B cell (primary cell): ENCODE results near the gene TM7SF3. TPM values are rescaled to one million over a fixed set of nuclear protein-coding genes. Genes with fewer than 3 reads are reported as not detected.

Experiments
- ATAC-seq: fragments of 200-7000 bp; cut with Tn5 transposase; one replicate; pipeline ENCODE4 v1.10.0; 2021; ENCODE audit warnings: low read depth, mild to moderate bottlenecking, moderate number of reproducible peaks, moderate library complexity
- CTCF ChIA-PET: fragments of 350-600 bp; sonication (Branson Sonifier 250); formaldehyde crosslinking; loops from one replicate; lab custom pipeline; 2021; ENCODE audit warnings: antibody characterized with exemption, inconsistent platforms; lab: Charles Lee
- POLR2A ChIA-PET: fragments of 350-600 bp; sonication (Branson Sonifier 250); formaldehyde crosslinking; loops from one replicate; lab custom pipeline; 2021; ENCODE audit warnings: antibody characterized with exemption; lab: Charles Lee
- DNase-seq: peaks from one replicate; pipeline ENCODE4 v3.0.0; 2013
- H2AFZ ChIP-seq: 2 replicates; pipeline ENCODE4 v1.6.1; 2012; ENCODE audit warnings: mild to moderate bottlenecking, low read depth, low read length; ENCODE audit not compliant: insufficient read depth, poor library complexity, severe bottlenecking
- H3K27ac ChIP-seq, 2 donors: 1 replicate in 1 of 2; 2 replicates in 1 of 2; pipeline ENCODE4 v1.5.1; 2012 to 2013; ENCODE audit warnings: low read length in 2 of 2, mild to moderate bottlenecking in 2 of 2, moderate library complexity in 1 of 2
- H3K27me3 ChIP-seq, 4 experiments: fragments of 200-600 bp in 1 of 4; sonication (generic) in 1 of 4; replicated peaks in 1 of 4; 1 replicate in 2 of 4; 2 replicates in 2 of 4; pipeline versions ENCODE4 v1.6.1 to v1.7.0; 2013 to 2016; ENCODE audit warnings: low read length in 3 of 4, mild to moderate bottlenecking in 2 of 4, mixed read lengths in 1 of 4, moderate library complexity in 1 of 4; ENCODE audit not compliant: insufficient read depth in 4 of 4, control insufficient read depth in 3 of 4; ENCODE audit errors: control extremely low read depth in 1 of 4
- H3K36me3 ChIP-seq, 2 experiments: replicated peaks in 1 of 2; 1 replicate in 1 of 2; 2 replicates in 1 of 2; pipeline versions ENCODE4 v1.6.1 to v1.7.1; 2013; ENCODE audit warnings: low read length in 1 of 2; ENCODE audit not compliant: insufficient read depth in 2 of 2, control insufficient read depth in 1 of 2; ENCODE audit errors: control extremely low read depth in 1 of 2, extremely low read depth in 1 of 2
- H3K4me1 ChIP-seq, 2 donors: fragments of 200-600 bp in 1 of 2; sonication (generic) in 1 of 2; 1 replicate in 1 of 2; 2 replicates in 1 of 2; pipeline versions ENCODE4 v1.5.1 to v1.6.1; 2013 to 2017; ENCODE audit warnings: low read length in 2 of 2; ENCODE audit not compliant: control insufficient read depth in 2 of 2, insufficient read depth in 2 of 2
- H3K4me2 ChIP-seq: replicated peaks from 2 replicates; pipeline ENCODE3; 2012; ENCODE audit warnings: mild to moderate bottlenecking, low read depth, low read length; ENCODE audit not compliant: poor library complexity, severe bottlenecking
- H3K4me3 ChIP-seq, 5 experiments: fragments of 200-600 bp in 1 of 5; sonication (generic) in 1 of 5; 1 replicate in 3 of 5; 2 replicates in 2 of 5; pipeline versions ENCODE4 v1.5.1 to v1.7.0; 2011 to 2016; ENCODE audit warnings: low read length in 4 of 5, mild to moderate bottlenecking in 4 of 5, low read depth in 2 of 5, control low read depth in 1 of 5, moderate library complexity in 1 of 5; ENCODE audit not compliant: insufficient read depth in 1 of 5; ENCODE audit errors: control extremely low read depth in 1 of 5, extremely low read depth in 1 of 5
- H3K79me2 ChIP-seq: fragments of 200-600 bp; sonication (generic); one replicate; pipeline ENCODE4 v1.6.0; 2016; ENCODE audit warnings: low read length; ENCODE audit not compliant: control insufficient read depth, insufficient read depth
- H3K9ac ChIP-seq: fragments of 200-600 bp; sonication (generic); 2 replicates; pipeline ENCODE4 v1.6.1; 2017; ENCODE audit warnings: mild to moderate bottlenecking, low read length, moderate library complexity
- H3K9me3 ChIP-seq, 3 donors: one replicate each; pipeline versions ENCODE4 v1.6.1 to v1.7.1; 2013; ENCODE audit warnings: low read length in 2 of 3; ENCODE audit not compliant: control insufficient read depth in 2 of 3, insufficient read depth in 1 of 3; ENCODE audit errors: control extremely low read depth in 1 of 3
- H4K20me1 ChIP-seq: 2 replicates; pipeline ENCODE4 v1.6.0; 2012; ENCODE audit warnings: mild to moderate bottlenecking, low read length; ENCODE audit not compliant: insufficient read depth, control insufficient read depth, poor library complexity, severe bottlenecking
- H3K27ac Mint-ChIP-seq: one replicate; pipeline ENCODE4 v1.8.0; 2021; ENCODE audit warnings: mixed read lengths
- H3K27me3 Mint-ChIP-seq: one replicate; pipeline ENCODE4 v1.8.0; 2021; ENCODE audit warnings: mixed read lengths
- H3K4me1 Mint-ChIP-seq: one replicate; pipeline ENCODE4 v1.8.0; 2021; ENCODE audit warnings: mixed read lengths
- H3K4me3 Mint-ChIP-seq: one replicate; pipeline ENCODE4 v1.8.0; 2021; ENCODE audit warnings: mixed read lengths
- H3K9me3 Mint-ChIP-seq: one replicate; pipeline ENCODE4 v1.8.0; 2022; ENCODE audit warnings: mixed read lengths; ENCODE audit not compliant: insufficient read depth
- EZH2 ChIP-seq: IDR thresholded peaks from 2 replicates; pipeline ENCODE4 v1.6.1; 2012; ENCODE audit warnings: borderline replicate concordance, low read depth, mild to moderate bottlenecking, moderate library complexity, low read length; ENCODE audit not compliant: insufficient read depth, poor library complexity, severe bottlenecking
- WGBS: methylation state at CpG from one replicate; pipeline ENCODE4 v1.1.5; 2013; ENCODE audit warnings: missing lambda C conversion rate; ENCODE audit not compliant: insufficient coverage; 5-methylcytosine and 5-hydroxymethylcytosine counted together
- intact Hi-C: fragments of 100-400 bp; cut with micrococcal nuclease; formaldehyde crosslinking; loops from one replicate; pipeline ENCODE4 v1.10.0; 2022
- polyA plus RNA-seq: library from polyadenylated mRNA; depleted of rRNA; stranded (reverse); fragments of >200 nt; gene quantifications from 2 replicates; pipeline ENCODE4 v1.2.3, GENCODE V29; 2012
- total RNA-seq, 2 donors: library from RNA; stranded (reverse); fragments of 120-200 nt in 1 of 2; gene quantifications; 1 replicate in 1 of 2; 2 replicates in 1 of 2; pipeline versions ENCODE4 v1.2.3 to v1.2.4, GENCODE V29; 2013 to 2022
- TF ChIP-seq, protein P1 (sequence below): fragments of 200-600 bp; IDR thresholded peaks from one replicate; pipeline ENCODE4 v1.8.0; 2022; ENCODE audit warnings: antibody characterized with exemption, mild to moderate bottlenecking

TM7SF3 gene
- total and polyA plus RNA-seq, 2 donors (not counting 1 experiment from before 2014, with no cell fraction given) = 24.5 to 33.5 TPM

DNA sequence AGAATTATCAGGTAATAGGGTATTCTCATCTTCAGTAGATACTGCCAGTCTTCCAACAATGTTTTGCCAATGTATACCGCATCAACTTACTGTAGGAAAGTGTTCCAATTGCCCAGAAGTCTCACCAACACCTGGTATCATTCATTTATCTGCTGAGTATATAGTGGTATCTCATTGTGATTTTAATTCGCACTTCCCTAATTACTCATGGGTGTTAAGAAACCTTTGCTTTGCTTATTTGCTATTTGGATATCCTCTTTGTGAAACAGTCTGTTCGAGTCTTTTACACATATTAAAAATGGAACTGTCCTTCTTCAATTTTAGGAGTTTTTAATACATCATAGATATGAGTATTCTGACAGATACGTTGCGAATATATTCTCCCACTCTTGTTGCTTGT lies 6.1 kb downstream of the TM7SF3 start:
- Mint-ChIP-seq H3K4me1 (peaks cover 58% of the 10 kb centered on the region), H3K27ac (no peak overlapping the region), H3K4me3 (no peak overlapping the region), H3K9me3 (no peaks in the 10 kb centered on the region), H3K27me3 (no peaks in the 10 kb centered on the region)
- no peaks in the 10 kb centered on the region for H3K9me3 ChIP-seq
- DNase-seq (no peak), ATAC-seq (no peak)
- H3K36me3 ChIP-seq = peaks cover 0 to 2% of the 10 kb centered on the region in 2 experiments
- TF ChIP-seq, protein P1, sequence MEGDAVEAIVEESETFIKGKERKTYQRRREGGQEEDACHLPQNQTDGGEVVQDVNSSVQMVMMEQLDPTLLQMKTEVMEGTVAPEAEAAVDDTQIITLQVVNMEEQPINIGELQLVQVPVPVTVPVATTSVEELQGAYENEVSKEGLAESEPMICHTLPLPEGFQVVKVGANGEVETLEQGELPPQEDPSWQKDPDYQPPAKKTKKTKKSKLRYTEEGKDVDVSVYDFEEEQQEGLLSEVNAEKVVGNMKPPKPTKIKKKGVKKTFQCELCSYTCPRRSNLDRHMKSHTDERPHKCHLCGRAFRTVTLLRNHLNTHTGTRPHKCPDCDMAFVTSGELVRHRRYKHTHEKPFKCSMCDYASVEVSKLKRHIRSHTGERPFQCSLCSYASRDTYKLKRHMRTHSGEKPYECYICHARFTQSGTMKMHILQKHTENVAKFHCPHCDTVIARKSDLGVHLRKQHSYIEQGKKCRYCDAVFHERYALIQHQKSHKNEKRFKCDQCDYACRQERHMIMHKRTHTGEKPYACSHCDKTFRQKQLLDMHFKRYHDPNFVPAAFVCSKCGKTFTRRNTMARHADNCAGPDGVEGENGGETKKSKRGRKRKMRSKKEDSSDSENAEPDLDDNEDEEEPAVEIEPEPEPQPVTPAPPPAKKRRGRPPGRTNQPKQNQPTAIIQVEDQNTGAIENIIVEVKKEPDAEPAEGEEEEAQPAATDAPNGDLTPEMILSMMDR = no peak
- no peak overlapping the region for H2AFZ ChIP-seq
- H3K9ac ChIP-seq = no peak overlapping the region
- POLR2A ChIA-PET = no interaction called here
- H3K79me2 ChIP-seq = peaks cover 69% of the 10 kb centered on the region
- no peak overlapping the region for H3K4me2 ChIP-seq
- no peak overlapping the region for H3K4me3 ChIP-seq
- peaks cover 7% of the 10 kb centered on the region for H4K20me1 ChIP-seq
- no peak overlapping the region for H3K27ac ChIP-seq
- no peaks in the 10 kb centered on the region for H3K27me3 ChIP-seq
- H3K4me1 ChIP-seq = peaks cover 17 to 29% of the 10 kb centered on the region in 2 donors
- CTCF ChIA-PET = no interaction called here
- intact Hi-C loops = no loop called here
- no CpG with 5 or more reads among the region's 5 CpGs for WGBS

DNA sequence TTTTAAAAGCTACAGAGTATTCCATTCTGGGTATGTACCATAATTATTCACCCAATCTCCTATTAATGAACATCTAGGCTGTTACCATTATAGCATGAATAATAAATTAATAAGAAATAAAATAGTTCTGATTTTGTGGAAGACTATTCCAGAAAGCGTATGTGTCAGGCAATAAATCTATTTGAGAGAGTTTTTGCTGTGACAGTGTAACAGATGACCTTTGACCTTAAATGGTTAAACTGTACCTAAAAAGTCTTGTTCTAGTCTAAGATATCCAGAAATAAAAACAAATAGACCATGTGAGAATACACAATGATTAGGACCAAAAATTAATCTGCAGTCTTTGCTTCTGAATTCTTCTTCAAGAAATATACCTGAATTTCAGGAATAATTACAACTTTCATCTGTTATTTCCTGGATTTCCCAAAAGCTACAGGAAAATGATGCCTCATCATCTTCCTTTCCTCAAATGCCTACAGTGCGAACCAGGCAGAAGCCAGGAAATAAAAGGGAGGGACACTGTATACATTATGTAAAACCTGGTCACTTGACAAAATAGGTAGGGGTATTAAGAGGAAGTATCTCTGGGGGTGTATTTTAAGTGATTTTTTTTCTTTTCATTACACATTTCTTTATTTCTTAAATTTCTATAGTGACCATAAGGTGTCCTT lies 7.3 kb downstream of the TM7SF3 start:
- Histone ChIP-seq H3K36me3 (peaks cover 0 to 2% of the 10 kb centered on the region in 2 experiments), H3K4me3 (no peak overlapping the region), H3K27ac (no peak overlapping the region), H2AFZ (no peak overlapping the region), H3K4me2 (no peak overlapping the region), H4K20me1 (peaks cover 13% of the 10 kb centered on the region), H3K9ac (no peak overlapping the region), H3K9me3 (no peaks in the 10 kb centered on the region), H3K27me3 (no peaks in the 10 kb centered on the region), H3K4me1 (peaks cover 15 to 28% of the 10 kb centered on the region in 2 donors), H3K79me2 (peaks cover 63% of the 10 kb centered on the region)
- Mint-ChIP-seq H3K4me3 (no peak overlapping the region), H3K27me3 (no peaks in the 10 kb centered on the region), H3K27ac (no peak overlapping the region), H3K4me1 (peaks cover 53% of the 10 kb centered on the region), H3K9me3 (no peaks in the 10 kb centered on the region)
- no peak for DNase-seq
- intact Hi-C loops = no loop called here
- POLR2A ChIA-PET = no interaction called here
- TF ChIP-seq, protein P1 = no peak
- no peak for TF ChIP-seq EZH2
- no CpG with 5 or more reads among the region's 2 CpGs for WGBS
- no peak for ATAC-seq
- CTCF ChIA-PET = interaction anchor here (0.6 kb wide), 1 partner anchor 1100 kb away, joined by 3 read pairs; no protein-coding TSS in a partner anchor
